A549 (cell line): ENCODE data around the gene ELOVL6.

ENCODE experiments used
- CBX8 ChIP-seq: fragments of 200-600 bp; sonication (generic); IDR thresholded peaks from 2 replicates; pipeline ENCODE4 v1.6.1; 2016
- CEBPB ChIP-seq, 2 experiments: fragments of >200 bp in 1 of 2; sonication (Bioruptor Twin) in 1 of 2; formaldehyde crosslinking in 1 of 2; IDR thresholded peaks; 2 replicates each; pipeline ENCODE4 v1.6.1; 2012 to 2016
- CHD2 ChIP-seq: fragments of 150-350 bp; IDR thresholded peaks from 2 replicates; pipeline ENCODE4 v1.6.1; 2014; ENCODE audit warnings: low read length; ENCODE audit not compliant: partially characterized antibody
- EP300 ChIP-seq, 2 experiments: fragments of >200 bp; sonication (Bioruptor Twin); formaldehyde crosslinking; IDR thresholded peaks; 2 replicates in 1 of 2; 3 replicates in 1 of 2; pipeline ENCODE4 v1.6.1; 2016 to 2017
- HOXA7 ChIP-seq: fragments of 250-450 bp; sonication (Bioruptor Pico); IDR thresholded peaks from 2 replicates; pipeline ENCODE4 v1.5.0; 2020; ENCODE audit warnings: mild to moderate bottlenecking, moderate library complexity
- NR3C1 ChIP-seq: fragments of >200 bp; sonication (Bioruptor Twin); formaldehyde crosslinking; IDR thresholded peaks from 3 replicates; pipeline ENCODE4 v1.6.1; 2017
- POLR2A ChIP-seq: IDR thresholded peaks from 2 replicates; pipeline ENCODE4 v1.6.1; 2012; ENCODE audit warnings: mild to moderate bottlenecking, low read length
- SMC3 ChIP-seq: fragments of >200 bp; sonication (Bioruptor Twin); formaldehyde crosslinking; IDR thresholded peaks from 3 replicates; pipeline ENCODE4 v1.6.1; 2018; ENCODE audit warnings: inconsistent platforms
- SREBF2 ChIP-seq: fragments of 450-650 bp; IDR thresholded peaks from 2 replicates; pipeline ENCODE4 v1.6.1; 2014; ENCODE audit warnings: mild to moderate bottlenecking, moderate library complexity
- USF2 ChIP-seq: fragments of 450-650 bp; IDR thresholded peaks from 2 replicates; pipeline ENCODE4 v1.6.1; 2014; ENCODE audit warnings: antibody characterized with exemption
- TF ChIP-seq, protein P1 (sequence below): fragments of >200 bp; sonication (Bioruptor Twin); formaldehyde crosslinking; IDR thresholded peaks from 3 replicates; pipeline ENCODE4 v1.5.1; 2016

- TF ChIP-seq CEBPB (IDR thresholded peaks at IDR 0.05) = no peak
- TF ChIP-seq HOXA7 (CRISPR knock-in tag) = no peak
- TF ChIP-seq, protein P1, sequence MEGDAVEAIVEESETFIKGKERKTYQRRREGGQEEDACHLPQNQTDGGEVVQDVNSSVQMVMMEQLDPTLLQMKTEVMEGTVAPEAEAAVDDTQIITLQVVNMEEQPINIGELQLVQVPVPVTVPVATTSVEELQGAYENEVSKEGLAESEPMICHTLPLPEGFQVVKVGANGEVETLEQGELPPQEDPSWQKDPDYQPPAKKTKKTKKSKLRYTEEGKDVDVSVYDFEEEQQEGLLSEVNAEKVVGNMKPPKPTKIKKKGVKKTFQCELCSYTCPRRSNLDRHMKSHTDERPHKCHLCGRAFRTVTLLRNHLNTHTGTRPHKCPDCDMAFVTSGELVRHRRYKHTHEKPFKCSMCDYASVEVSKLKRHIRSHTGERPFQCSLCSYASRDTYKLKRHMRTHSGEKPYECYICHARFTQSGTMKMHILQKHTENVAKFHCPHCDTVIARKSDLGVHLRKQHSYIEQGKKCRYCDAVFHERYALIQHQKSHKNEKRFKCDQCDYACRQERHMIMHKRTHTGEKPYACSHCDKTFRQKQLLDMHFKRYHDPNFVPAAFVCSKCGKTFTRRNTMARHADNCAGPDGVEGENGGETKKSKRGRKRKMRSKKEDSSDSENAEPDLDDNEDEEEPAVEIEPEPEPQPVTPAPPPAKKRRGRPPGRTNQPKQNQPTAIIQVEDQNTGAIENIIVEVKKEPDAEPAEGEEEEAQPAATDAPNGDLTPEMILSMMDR = no peak
- no peak for TF ChIP-seq POLR2A
- TF ChIP-seq CHD2 = no peak
- TF ChIP-seq NR3C1 = no peak
- no peak for TF ChIP-seq USF2
- TF ChIP-seq EP300 (IDR thresholded peaks at IDR 0.05) = no peak
- no peak for TF ChIP-seq SMC3
- no peak for TF ChIP-seq SREBF2
- TF ChIP-seq CBX8 = no peak
These were observed 42.8 kb downstream of the ELOVL6 start for GRCh38 chr4:110155654-110156053.
